ENCODE data around the gene APC2. TPM values are rescaled to one million over a fixed set of nuclear protein-coding genes. Genes with fewer than 3 reads are reported as not detected.

Gene APC2
- total RNA-seq, 1 experiment from 2014 or later, result 0.68 TPM

GRCh38 chr19:1483131-1483978 lies 33.4 kb downstream of the APC2 start:
- no peaks in the 10 kb centered on the region; the same call in 1 of the 2 replicates for H3K27me3 Mint-ChIP-seq (ENCODE audit: low read depth)
- no peak overlapping the region for H3T11ph ChIP-seq (ENCODE audit: low read length)
- H4K5ac ChIP-seq (ENCODE audit: insufficient read length, low read depth, low read length), result no peak overlapping the region
- H2BK120ac ChIP-seq (ENCODE audit: low read depth, low read length, poor library complexity, severe bottlenecking), result no peak overlapping the region
- H4K20me1 ChIP-seq (ENCODE audit: control insufficient read depth, insufficient read depth, insufficient read length), result no peaks in the 10 kb centered on the region
- no peak for TF ChIP-seq CTCF (conservative IDR thresholded peaks at IDR 0.05)
- H3K23ac ChIP-seq (ENCODE audit: insufficient read length, low read depth, low read length), result no peak overlapping the region
- no peak overlapping the region for H2BK12ac ChIP-seq (ENCODE audit: insufficient read length, low read depth, low read length)
- H3K4me2 ChIP-seq (ENCODE audit: insufficient read depth, insufficient read length, low read length), result no peak overlapping the region
- H2BK5ac ChIP-seq (ENCODE audit: insufficient read length, low read length), result no peak overlapping the region
- peak; percentile 30 for DNase-seq
- no peak overlapping the region; the same call in 1 of the 2 replicates for H3K14ac ChIP-seq (ENCODE audit: insufficient read depth, low read length)
- no peaks in the 10 kb centered on the region for H3K79me2 ChIP-seq (ENCODE audit: insufficient read depth, low read length)
- H4K8ac ChIP-seq (replicated peaks; ENCODE audit: insufficient read length, low read depth, low read length), result no peak overlapping the region
- H3K4me1 Mint-ChIP-seq, result peaks cover 0 to 1% of the 10 kb centered on the region in 2 experiments; a peak in 2 of 4 replicates
- no peak overlapping the region for H2BK15ac ChIP-seq (ENCODE audit: low read depth, low read length)
- no peaks in the 10 kb centered on the region for H3K27me3 ChIP-seq (ENCODE audit: insufficient read depth, low read length)
- H4K91ac ChIP-seq (ENCODE audit: insufficient read length, low read depth, low read length), result no peak overlapping the region
- no peak overlapping the region for H2AK5ac ChIP-seq (ENCODE audit: insufficient read length, low read length)
- no peak overlapping the region for H3K4ac ChIP-seq (ENCODE audit: low read depth, low read length)
- H3K36me3 Mint-ChIP-seq (ENCODE audit: insufficient read depth in 1 of 3, low read depth in 3 of 3), result peaks cover 0 to 4% (median 0%) of the 10 kb centered on the region in 3 experiments; a peak in 2 of 7 replicates
- no peak overlapping the region for H3K4me3 Mint-ChIP-seq
- no peak overlapping the region for H3K27ac Mint-ChIP-seq
- no peak overlapping the region for H2AFZ ChIP-seq (ENCODE audit: low read length)
- H3K27ac ChIP-seq (ENCODE audit: insufficient read length, low read depth, low read length), result no peak overlapping the region
- H3K23me2 ChIP-seq (ENCODE audit: insufficient read length, low read depth, low read length, poor library complexity, severe bottlenecking), result peaks cover 3% of the 10 kb centered on the region
- no peak overlapping the region for H2BK20ac ChIP-seq (ENCODE audit: low read depth, low read length, poor library complexity, severe bottlenecking)
- H3K9ac ChIP-seq (ENCODE audit: extremely low read depth, insufficient read length, low read length), result no peak overlapping the region
- no peaks in the 10 kb centered on the region for H3K9me3 Mint-ChIP-seq
- H3K9me3 ChIP-seq (ENCODE audit: control insufficient read depth, low read depth, low read length), result no peaks in the 10 kb centered on the region
- no peak overlapping the region for H3K56ac ChIP-seq (ENCODE audit: insufficient read length, low read depth, low read length)
- H3K4me1 ChIP-seq (ENCODE audit: insufficient read depth, low read length), result no peaks in the 10 kb centered on the region
- H3K79me1 ChIP-seq (ENCODE audit: insufficient read depth, low read depth, low read length, poor library complexity, severe bottlenecking), result no peaks in the 10 kb centered on the region
- H3K18ac ChIP-seq (ENCODE audit: insufficient read length, low read depth, low read length), result no peak overlapping the region
- WGBS (ENCODE audit: extremely low coverage, insufficient read length, low lambda C conversion rate), result no CpG with 5 or more reads among the region's 77 CpGs
